Measurements from ENCODE around the gene PDE3B.

Gene PDE3B

GRCh38 chr11:14818779-14819178, 175.2 kb downstream of the PDE3B start:
- no peak for DNase-seq (ENCODE audit: low read depth)
- TF ChIP-seq, protein P1, sequence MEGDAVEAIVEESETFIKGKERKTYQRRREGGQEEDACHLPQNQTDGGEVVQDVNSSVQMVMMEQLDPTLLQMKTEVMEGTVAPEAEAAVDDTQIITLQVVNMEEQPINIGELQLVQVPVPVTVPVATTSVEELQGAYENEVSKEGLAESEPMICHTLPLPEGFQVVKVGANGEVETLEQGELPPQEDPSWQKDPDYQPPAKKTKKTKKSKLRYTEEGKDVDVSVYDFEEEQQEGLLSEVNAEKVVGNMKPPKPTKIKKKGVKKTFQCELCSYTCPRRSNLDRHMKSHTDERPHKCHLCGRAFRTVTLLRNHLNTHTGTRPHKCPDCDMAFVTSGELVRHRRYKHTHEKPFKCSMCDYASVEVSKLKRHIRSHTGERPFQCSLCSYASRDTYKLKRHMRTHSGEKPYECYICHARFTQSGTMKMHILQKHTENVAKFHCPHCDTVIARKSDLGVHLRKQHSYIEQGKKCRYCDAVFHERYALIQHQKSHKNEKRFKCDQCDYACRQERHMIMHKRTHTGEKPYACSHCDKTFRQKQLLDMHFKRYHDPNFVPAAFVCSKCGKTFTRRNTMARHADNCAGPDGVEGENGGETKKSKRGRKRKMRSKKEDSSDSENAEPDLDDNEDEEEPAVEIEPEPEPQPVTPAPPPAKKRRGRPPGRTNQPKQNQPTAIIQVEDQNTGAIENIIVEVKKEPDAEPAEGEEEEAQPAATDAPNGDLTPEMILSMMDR (conservative IDR thresholded peaks at IDR 0.05; ENCODE audit: low read length), result no peak

GRCh38 chr11:14819596-14819995, 176.0 kb downstream of the PDE3B start:
- TF ChIP-seq, protein P1 (conservative IDR thresholded peaks at IDR 0.05; ENCODE audit: low read length), result no peak
- DNase-seq (ENCODE audit: low read depth), result no peak
- no peak overlapping the region for H3K4me3 ChIP-seq (ENCODE audit: low read length)

More at GRCh38 chr11:14818779-14819178, 175.2 kb downstream of the PDE3B start:
- H3K4me3 ChIP-seq (ENCODE audit: low read length), result no peak overlapping the region

DNA sequence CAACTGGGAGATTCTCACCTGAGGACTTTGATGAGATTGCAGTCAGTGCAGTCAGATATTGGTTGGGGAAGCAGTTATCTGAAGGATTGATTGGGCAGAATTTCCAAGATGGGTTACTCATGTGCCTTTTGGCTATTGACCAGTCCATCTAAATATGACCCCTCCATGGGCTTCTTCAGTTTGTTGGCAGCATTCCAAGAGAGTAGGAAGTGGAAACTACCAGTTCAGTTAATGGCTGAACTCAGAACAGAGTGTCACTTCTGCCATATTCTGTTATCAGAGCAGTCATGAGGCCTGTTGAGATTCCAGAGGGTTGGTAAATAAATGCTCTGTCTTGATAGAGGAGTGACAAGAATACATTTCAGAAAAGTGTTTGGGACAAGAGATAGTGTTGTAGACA, 177.4 kb downstream of the PDE3B start:
- no peak for DNase-seq (ENCODE audit: low read depth)
- no peak overlapping the region for H3K4me3 ChIP-seq (ENCODE audit: low read length)
- TF ChIP-seq, protein P1 (conservative IDR thresholded peaks at IDR 0.05; ENCODE audit: low read length), result no peak

GRCh38 chr11:14826600-14826999, 183.0 kb downstream of the PDE3B start:
- TF ChIP-seq, protein P1 (conservative IDR thresholded peaks at IDR 0.05; ENCODE audit: low read length), result no peak

DNA sequence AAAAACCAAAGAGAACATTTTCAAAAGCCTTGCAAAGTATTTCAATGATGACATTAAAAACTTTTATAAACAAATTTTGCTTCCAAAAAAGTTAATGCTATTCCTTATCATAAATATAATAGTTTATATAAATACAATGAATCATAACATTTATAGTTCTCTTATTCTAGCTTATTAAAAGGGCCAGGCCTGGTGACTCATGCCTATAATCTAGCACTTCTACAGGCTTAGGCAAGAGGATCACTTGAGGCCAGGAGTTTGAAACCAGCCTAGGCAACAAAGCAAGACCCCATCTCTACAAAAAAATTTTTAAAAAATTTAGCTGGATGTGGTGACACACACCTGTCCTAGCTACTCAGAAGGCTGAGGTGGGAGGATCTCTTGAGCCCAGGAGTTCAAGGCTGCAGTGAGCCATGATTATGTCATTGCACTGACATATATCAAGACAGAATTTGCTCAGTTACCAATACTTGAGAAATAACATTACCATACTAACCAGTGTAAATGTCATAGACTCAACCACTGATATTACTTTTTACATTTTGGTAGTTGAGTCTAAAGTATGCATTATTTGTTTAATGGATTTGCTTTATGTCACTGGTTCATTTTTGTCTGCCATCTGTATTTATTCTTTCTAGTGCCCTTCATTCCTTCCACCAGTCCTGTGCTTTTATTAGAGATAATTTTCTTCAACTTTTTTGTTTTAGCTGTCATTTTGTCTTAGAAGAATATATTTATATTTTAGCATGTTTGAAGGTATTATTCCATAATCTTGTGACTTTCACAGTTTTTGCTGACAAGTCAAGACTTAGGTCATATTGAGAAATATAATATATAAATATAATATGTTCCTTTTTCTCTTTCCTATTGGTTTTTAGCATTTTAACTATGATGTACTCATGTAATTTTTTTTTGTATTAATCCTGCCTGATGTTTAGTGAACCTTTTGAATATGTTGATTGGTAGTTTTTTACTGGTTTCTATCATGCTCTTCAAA, 192.2 kb downstream of the PDE3B start:
- TF ChIP-seq, protein P1 (conservative IDR thresholded peaks at IDR 0.05; ENCODE audit: low read length), result no peak
- DNase-seq (ENCODE audit: low read depth), result no peak
- H3K4me3 ChIP-seq (ENCODE audit: low read length), result no peak overlapping the region

More at GRCh38 chr11:14826600-14826999, 183.0 kb downstream of the PDE3B start:
- no peak overlapping the region for H3K4me3 ChIP-seq (ENCODE audit: low read length)
- DNase-seq (ENCODE audit: low read depth), result no peak

GRCh38 chr11:14842002-14842401, 198.4 kb downstream of the PDE3B start:
- TF ChIP-seq, protein P1 (conservative IDR thresholded peaks at IDR 0.05; ENCODE audit: low read length), result no peak
- no peak for DNase-seq (ENCODE audit: low read depth)
- H3K4me3 ChIP-seq (ENCODE audit: low read length), result no peak overlapping the region
